RCC 7860 (cell line): Measurements from ENCODE around the gene CDC45.
A peak's percentile ranks its signal among the peaks of the same experiment; 100 is the strongest.
"Not testable (repeated sequence)": the region's sequence is repeated elsewhere in the genome, so short reads cannot be mapped to it uniquely, and the experiment has no call there.

Experiments used
- DNase-seq: peaks from one replicate; pipeline ENCODE4 v3.0.0-alpha.2; 2015; ENCODE audit warnings: low spot score
- FAIRE-seq: peaks from 2 replicates; lab custom pipeline; 2012; peaks lifted over from hg19 to GRCh38; lab: Jason Lieb, UNC

Gene CDC45

GRCh38 chr22:19525116-19525660, 45.5 kb downstream of the CDC45 start:
- DNase-seq (no peak), FAIRE-seq (no peak)

GRCh38 chr22:19525666-19526065, 45.9 kb downstream of the CDC45 start:
- no peak for DNase-seq
- FAIRE-seq, result no peak

GRCh38 chr22:19526076-19526701, 46.5 kb downstream of the CDC45 start:
- no peak for FAIRE-seq

GRCh38 chr22:19526702-19527111, 47.0 kb downstream of the CDC45 start:
- FAIRE-seq (no peak), DNase-seq (no peak)

More at GRCh38 chr22:19526076-19526701, 46.5 kb downstream of the CDC45 start:
- DNase-seq, result no peak

GRCh38 chr22:19527321-19527721, 47.6 kb downstream of the CDC45 start:
- no peak for DNase-seq
- FAIRE-seq, result no peak

GRCh38 chr22:19527861-19528417, 48.2 kb downstream of the CDC45 start:
- DNase-seq, result peak; percentile 49
- FAIRE-seq, result no peak

- DNase-seq (no peak), FAIRE-seq (no peak)
Observed at GRCh38 chr22:19529811-19530210, 50.1 kb downstream of the CDC45 start.

GRCh38 chr22:19530751-19531150, 51.0 kb downstream of the CDC45 start:
- FAIRE-seq, result no peak
- no peak for DNase-seq

- DNase-seq, FAIRE-seq: not testable (repeated sequence)
Observed at GRCh38 chr22:19531327-19531726, 51.6 kb downstream of the CDC45 start.

GRCh38 chr22:19533049-19533626, 53.4 kb downstream of the CDC45 start:
- DNase-seq, result no peak
- FAIRE-seq, result no peak

GRCh38 chr22:19533857-19534256, 54.1 kb downstream of the CDC45 start:
- DNase-seq (no peak), FAIRE-seq (no peak)

GRCh38 chr22:19535001-19535400, 55.3 kb downstream of the CDC45 start:
- DNase-seq (no peak), FAIRE-seq (no peak)

- DNase-seq (no peak), FAIRE-seq (no peak)
Observed at GRCh38 chr22:19536564-19536963, 56.8 kb downstream of the CDC45 start.

GRCh38 chr22:19537941-19538488, 58.3 kb downstream of the CDC45 start:
- DNase-seq, result no peak
- FAIRE-seq, result no peak

- FAIRE-seq, result no peak
- DNase-seq, result no peak
Observed at GRCh38 chr22:19540394-19540793, 60.7 kb downstream of the CDC45 start.

- FAIRE-seq, result no peak
- DNase-seq, result no peak
Observed at GRCh38 chr22:19543970-19544708, 64.4 kb downstream of the CDC45 start.

- FAIRE-seq (no peak), DNase-seq (no peak)
Observed at GRCh38 chr22:19545935-19546207, 66.2 kb downstream of the CDC45 start.

- DNase-seq (no peak), FAIRE-seq (no peak)
Observed at GRCh38 chr22:19546680-19547079, 67.0 kb downstream of the CDC45 start.

GRCh38 chr22:19547620-19548019, 67.9 kb downstream of the CDC45 start:
- DNase-seq (no peak), FAIRE-seq (no peak)

GRCh38 chr22:19548427-19548826, 68.7 kb downstream of the CDC45 start:
- DNase-seq, FAIRE-seq: not testable (repeated sequence)

- FAIRE-seq, result no peak
- DNase-seq, result no peak
Observed at GRCh38 chr22:19548964-19549363, 69.2 kb downstream of the CDC45 start.
